Tibial nerve (tissue), 4 donors: Measurements from ENCODE around the gene INHBB. TPM values are rescaled to one million over a fixed set of nuclear protein-coding genes. Genes with fewer than 3 reads are reported as not detected.

ENCODE experiments used
- DNase-seq, 2 donors: peaks; one replicate each; pipeline ENCODE4 v3.0.0-alpha.2; 2019; ENCODE audit warnings: low spot score in 2 of 2
- H3K27ac ChIP-seq, 4 donors: fragments of 200-600 bp; sonication (generic) in 3 of 4; one replicate each; pipeline ENCODE4 v1.5.1; 2017 to 2019; ENCODE audit warnings: mild to moderate bottlenecking in 1 of 4
- H3K27me3 ChIP-seq, 2 donors: fragments of 200-600 bp; sonication (generic) in 1 of 2; one replicate each; pipeline versions ENCODE4 v1.5.1 to v1.6.0; 2017 to 2019
- H3K36me3 ChIP-seq, 3 donors: fragments of 200-600 bp; sonication (generic); one replicate each; pipeline ENCODE4 v1.5.1; 2018 to 2019
- H3K4me1 ChIP-seq, 4 donors: fragments of 200-600 bp; sonication (generic) in 3 of 4; one replicate each; pipeline ENCODE4 v1.5.1; 2017 to 2019
- H3K4me3 ChIP-seq, 4 donors: fragments of 200-600 bp; sonication (generic) in 3 of 4; one replicate each; pipeline ENCODE4 v1.5.1; 2017 to 2019; ENCODE audit warnings: mild to moderate bottlenecking in 1 of 4, moderate library complexity in 1 of 4
- H3K9me3 ChIP-seq, 4 donors: fragments of 200-600 bp; sonication (generic) in 3 of 4; one replicate each; pipeline ENCODE4 v1.5.1; 2017 to 2019
- EP300 ChIP-seq, 2 donors: sonication (generic); formaldehyde crosslinking; IDR thresholded peaks; one replicate each; pipeline ENCODE4 v1.6.1; 2017; ENCODE audit warnings: antibody characterized with exemption in 2 of 2, mild to moderate bottlenecking in 1 of 2
- POLR2A ChIP-seq, 2 donors: fragments of 450-650 bp; IDR thresholded peaks; one replicate each; pipeline ENCODE4 v1.6.1; 2017; ENCODE audit warnings: antibody characterized with exemption in 2 of 2, mild to moderate bottlenecking in 2 of 2, moderate library complexity in 2 of 2
- WGBS, 2 donors: methylation state at CpG; one replicate each; pipeline ENCODE4 v1.1.5; 2018; 5-methylcytosine and 5-hydroxymethylcytosine counted together
- total RNA-seq, 4 donors: library from RNA; depleted of rRNA; stranded (reverse); fragments of >200 nt; gene quantifications; one replicate each; pipeline ENCODE4 v1.1.0, GENCODE V29; 2016
- TF ChIP-seq, protein P1 (sequence below), 5 experiments: fragments of 200-600 bp in 3 of 5; fragments of 450-650 bp in 2 of 5; sonication (generic) in 3 of 5; IDR thresholded peaks; one replicate each; pipeline ENCODE4 v1.5.1; 2016 to 2019; ENCODE audit warnings: antibody characterized with exemption in 5 of 5, mild to moderate bottlenecking in 3 of 5, moderate library complexity in 2 of 5

The INHBB gene
- total RNA-seq, 4 donors from 2014 or later: 21.9 to 26.5 (median 24.3) TPM

DNA sequence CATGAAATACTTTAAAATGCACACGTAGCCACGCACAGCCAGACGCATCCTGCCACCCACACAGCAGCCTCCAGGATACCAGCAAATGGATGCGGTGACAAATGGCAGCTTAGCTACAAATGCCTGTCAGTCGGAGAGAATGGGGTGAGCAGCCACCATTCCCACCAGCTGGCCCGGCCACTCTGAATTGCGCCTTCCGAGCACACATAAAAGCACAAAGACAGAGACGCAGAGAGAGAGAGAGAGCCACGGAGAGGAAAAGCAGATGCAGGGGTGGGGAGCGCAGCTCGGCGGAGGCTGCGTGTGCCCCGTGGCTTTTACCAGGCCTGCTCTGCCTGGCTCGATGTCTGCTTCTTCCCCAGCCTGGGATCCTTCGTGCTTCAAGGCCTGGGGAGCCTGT, 4.1 kb downstream of the INHBB start:
- peaks cover 0 to 48% of the 10 kb centered on the region in 2 donors for H3K27me3 ChIP-seq
- no peak for DNase-seq
- 61 to 62% methylated on average over 17 of the region's 17 CpGs for WGBS, 2 donors
- H3K4me3 ChIP-seq: no peak overlapping the region
- peaks cover 0 to 18% (median 0%) of the 10 kb centered on the region in 3 donors for H3K36me3 ChIP-seq
- peaks cover 0 to 23% (median 16%) of the 10 kb centered on the region in 4 donors for H3K4me1 ChIP-seq
- TF ChIP-seq, protein P1, sequence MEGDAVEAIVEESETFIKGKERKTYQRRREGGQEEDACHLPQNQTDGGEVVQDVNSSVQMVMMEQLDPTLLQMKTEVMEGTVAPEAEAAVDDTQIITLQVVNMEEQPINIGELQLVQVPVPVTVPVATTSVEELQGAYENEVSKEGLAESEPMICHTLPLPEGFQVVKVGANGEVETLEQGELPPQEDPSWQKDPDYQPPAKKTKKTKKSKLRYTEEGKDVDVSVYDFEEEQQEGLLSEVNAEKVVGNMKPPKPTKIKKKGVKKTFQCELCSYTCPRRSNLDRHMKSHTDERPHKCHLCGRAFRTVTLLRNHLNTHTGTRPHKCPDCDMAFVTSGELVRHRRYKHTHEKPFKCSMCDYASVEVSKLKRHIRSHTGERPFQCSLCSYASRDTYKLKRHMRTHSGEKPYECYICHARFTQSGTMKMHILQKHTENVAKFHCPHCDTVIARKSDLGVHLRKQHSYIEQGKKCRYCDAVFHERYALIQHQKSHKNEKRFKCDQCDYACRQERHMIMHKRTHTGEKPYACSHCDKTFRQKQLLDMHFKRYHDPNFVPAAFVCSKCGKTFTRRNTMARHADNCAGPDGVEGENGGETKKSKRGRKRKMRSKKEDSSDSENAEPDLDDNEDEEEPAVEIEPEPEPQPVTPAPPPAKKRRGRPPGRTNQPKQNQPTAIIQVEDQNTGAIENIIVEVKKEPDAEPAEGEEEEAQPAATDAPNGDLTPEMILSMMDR (IDR thresholded peaks at IDR 0.05): no peak
- H3K27ac ChIP-seq: no peak overlapping the region
- H3K9me3 ChIP-seq: no peaks in the 10 kb centered on the region

DNA sequence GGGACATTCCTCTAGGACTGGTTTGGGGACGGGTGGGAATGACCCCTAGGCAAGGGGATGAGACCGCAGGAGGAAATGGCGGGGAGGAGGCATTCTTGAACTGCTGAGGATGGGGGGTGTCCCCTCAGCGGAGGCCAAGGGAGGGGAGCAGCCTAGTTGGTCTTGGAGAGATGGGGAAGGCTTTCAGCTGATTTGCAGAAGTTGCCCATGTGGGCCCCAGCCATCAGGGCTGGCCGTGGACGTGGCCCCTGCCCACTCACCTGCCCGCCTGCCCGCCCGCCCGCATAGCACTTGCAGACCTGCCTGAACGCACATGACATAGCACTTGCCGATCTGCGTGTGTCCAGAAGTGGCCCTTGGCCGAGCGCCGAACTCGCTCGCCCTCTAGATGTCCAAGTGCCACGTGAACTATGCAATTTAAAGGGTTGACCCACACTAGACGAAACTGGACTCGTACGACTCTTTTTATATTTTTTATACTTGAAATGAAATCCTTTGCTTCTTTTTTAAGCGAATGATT, 4.9 kb downstream of the INHBB start:
- 85% methylated on average over 18 to 23 of the region's 23 CpGs for WGBS, 2 donors
- no peaks in the 10 kb centered on the region for H3K9me3 ChIP-seq
- peaks cover 0 to 18% (median 0%) of the 10 kb centered on the region in 3 donors for H3K36me3 ChIP-seq
- H3K4me3 ChIP-seq: no peak overlapping the region
- peaks cover 0 to 22% (median 16%) of the 10 kb centered on the region in 4 donors for H3K4me1 ChIP-seq
- no peak for TF ChIP-seq POLR2A (IDR thresholded peaks at IDR 0.05)
- no peak for TF ChIP-seq EP300 (IDR thresholded peaks at IDR 0.05)
- TF ChIP-seq, protein P1 (IDR thresholded peaks at IDR 0.05): no peak
- DNase-seq: no peak
- H3K27me3 ChIP-seq: peaks cover 0 to 48% of the 10 kb centered on the region in 2 donors
- no peak overlapping the region for H3K27ac ChIP-seq

DNA sequence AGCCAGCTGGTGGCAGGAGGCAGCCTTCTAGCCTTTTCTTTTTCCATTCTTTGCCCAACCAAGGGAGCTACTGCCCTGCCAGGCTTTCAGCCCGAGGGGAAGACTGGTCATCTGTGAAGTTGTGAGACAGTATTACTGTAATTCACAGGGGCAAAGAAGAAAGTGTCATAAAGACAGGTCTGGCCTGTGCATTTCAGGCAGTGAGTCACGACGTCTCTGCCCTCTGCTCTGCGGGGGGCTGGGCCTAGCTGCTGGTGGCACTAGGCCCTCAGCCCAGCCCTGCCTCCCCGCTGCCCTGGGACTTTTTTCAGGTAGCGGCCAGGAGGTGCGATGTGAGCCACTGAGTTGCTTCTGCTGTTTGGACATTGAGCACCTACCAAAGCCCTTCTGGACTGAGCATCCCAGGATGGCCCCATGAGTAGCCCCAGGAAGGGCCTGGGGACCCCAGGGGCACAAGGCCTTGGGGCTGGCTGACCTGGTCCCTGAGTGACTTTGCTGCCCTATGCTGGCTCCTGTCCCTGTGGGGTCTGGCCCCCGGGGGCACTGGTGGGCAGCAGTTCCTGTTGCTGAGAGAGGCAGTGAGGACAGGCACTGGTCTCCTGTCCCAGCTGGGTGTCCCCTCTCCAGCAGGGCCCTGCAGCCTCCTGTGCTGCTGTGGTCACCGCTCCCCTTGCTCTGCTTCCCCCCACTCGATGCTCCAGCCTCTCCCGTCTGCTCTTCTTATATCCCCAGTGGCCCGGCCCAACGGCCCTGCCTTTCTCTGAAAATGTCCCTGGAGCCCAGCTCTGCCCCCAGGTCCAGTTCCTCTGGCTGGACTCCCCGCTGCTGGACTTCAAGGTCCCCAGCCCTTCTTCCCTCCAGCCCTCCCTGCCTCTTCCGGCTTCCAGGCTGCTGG, 7.0 kb downstream of the INHBB start:
- Histone ChIP-seq H3K27me3 (peaks cover 0 to 37% of the 10 kb centered on the region in 2 donors), H3K9me3 (no peaks in the 10 kb centered on the region), H3K4me1 (peaks cover 0 to 5% (median 0%) of the 10 kb centered on the region in 4 donors), H3K27ac (no peak overlapping the region), H3K36me3 (peaks cover 0 to 18% (median 0%) of the 10 kb centered on the region in 3 donors), H3K4me3 (no peak overlapping the region)
- DNase-seq: no peak
- WGBS, 2 donors: 67 to 89% methylated on average over 12 to 15 of the region's 15 CpGs
- TF ChIP-seq EP300 (IDR thresholded peaks at IDR 0.05) (no peak), POLR2A (IDR thresholded peaks at IDR 0.05) (no peak)
- TF ChIP-seq, protein P1 (IDR thresholded peaks at IDR 0.05): no peak

DNA sequence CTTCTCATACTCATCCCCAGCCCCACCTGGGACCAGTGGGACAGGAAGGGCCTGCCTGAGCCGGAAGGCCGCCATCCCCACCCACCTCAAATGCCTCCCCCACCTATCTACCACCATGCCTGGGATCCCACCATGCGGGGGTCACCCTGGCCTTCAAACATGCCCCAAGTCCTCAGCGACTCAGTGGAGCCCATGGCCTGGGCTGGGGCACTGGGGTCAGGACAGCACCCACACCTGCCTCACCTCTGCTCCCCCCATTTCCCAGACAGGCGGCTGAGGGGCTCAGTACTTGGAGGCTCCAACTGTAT, 7.6 kb downstream of the INHBB start:
- WGBS, 2 donors: 94 to 96% methylated on average over 3 to 5 of the region's 5 CpGs
- DNase-seq: no peak
- TF ChIP-seq EP300 (IDR thresholded peaks at IDR 0.05) (no peak), POLR2A (IDR thresholded peaks at IDR 0.05) (no peak)
- TF ChIP-seq, protein P1 (IDR thresholded peaks at IDR 0.05): no peak
- Histone ChIP-seq H3K27me3 (peaks cover 0 to 31% of the 10 kb centered on the region in 2 donors), H3K9me3 (no peaks in the 10 kb centered on the region), H3K27ac (no peak overlapping the region), H3K4me1 (peaks cover 0 to 5% (median 0%) of the 10 kb centered on the region in 4 donors), H3K36me3 (peaks cover 0 to 18% (median 0%) of the 10 kb centered on the region in 3 donors), H3K4me3 (no peak overlapping the region)

DNA sequence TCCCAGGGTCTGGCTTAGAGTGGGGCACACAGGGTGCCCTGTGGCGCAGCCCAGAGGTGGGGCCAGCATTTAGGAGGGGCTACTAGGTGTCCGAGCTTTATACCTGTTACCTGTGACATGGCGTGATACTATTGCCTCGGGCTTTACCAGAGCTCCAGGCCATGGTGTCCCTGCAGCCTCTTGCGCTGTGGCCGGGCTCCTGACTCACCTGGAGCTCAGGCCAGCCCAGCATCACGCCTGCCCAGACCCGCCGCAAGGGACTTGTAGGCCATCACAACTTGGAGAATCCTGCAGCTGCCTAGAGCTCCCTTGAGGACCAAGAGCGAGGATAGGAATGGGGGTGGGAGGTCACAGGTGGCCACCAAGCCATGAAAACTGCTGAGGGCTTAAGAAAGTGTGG, 8.0 kb downstream of the INHBB start:
- 91 to 94% methylated on average over 9 of the region's 10 CpGs for WGBS, 2 donors
- TF ChIP-seq EP300 (IDR thresholded peaks at IDR 0.05) (no peak), POLR2A (IDR thresholded peaks at IDR 0.05) (no peak)
- TF ChIP-seq, protein P1 (IDR thresholded peaks at IDR 0.05): no peak
- Histone ChIP-seq H3K27ac (no peak overlapping the region), H3K36me3 (peaks cover 0 to 18% (median 0%) of the 10 kb centered on the region in 3 donors), H3K27me3 (peaks cover 0 to 28% of the 10 kb centered on the region in 2 donors), H3K9me3 (no peaks in the 10 kb centered on the region), H3K4me3 (no peak overlapping the region), H3K4me1 (peaks cover 0 to 1% (median 0%) of the 10 kb centered on the region in 4 donors)
- no peak for DNase-seq
